ENCODE measurements around the gene SLC25A36. TPM values are rescaled to one million over a fixed set of nuclear protein-coding genes. Genes with fewer than 3 reads are reported as not detected.
"Not testable (repeated sequence)": the region's sequence is repeated elsewhere in the genome, so short reads cannot be mapped to it uniquely, and the experiment has no call there.

The SLC25A36 gene
- total RNA-seq, 5 donors from 2014 or later (not counting 1 experiment from before 2014, with no cell fraction given) = 44.4 to 112 (median 58.6) TPM

DNA sequence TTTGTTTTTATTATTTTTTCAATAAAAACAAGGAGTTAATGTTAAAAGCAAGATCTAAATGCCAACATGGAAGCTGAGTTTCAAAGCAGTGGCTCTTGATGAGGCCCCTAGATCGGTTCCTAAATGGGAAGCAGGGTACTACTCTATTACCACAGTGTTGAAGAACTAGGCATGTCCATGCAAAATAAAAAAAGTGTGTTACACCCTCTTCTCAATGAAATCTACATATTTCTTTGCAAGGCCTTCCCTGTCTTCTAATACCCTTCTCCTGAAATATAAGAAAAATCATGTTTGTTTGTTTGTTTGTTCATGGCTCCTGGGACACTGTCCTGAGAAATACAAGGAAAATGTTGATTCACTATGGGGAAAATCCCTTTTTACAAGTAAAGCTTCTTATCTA lies 12.2 kb upstream of the SLC25A36 start:
- no CpG with 5 or more reads among the region's 1 CpG for WGBS (ENCODE audit: insufficient coverage)
- Mint-ChIP-seq H3K27ac (no peak overlapping the region), H3K4me3 (no peak overlapping the region), H3K4me1 (peaks cover 0 to 4% (median 0%) of the 10 kb centered on the region in 3 donors), H3K9me3 (no peaks in the 10 kb centered on the region), H3K36me3 (no peaks in the 10 kb centered on the region), H3K27me3 (peaks cover 16 to 36% of the 10 kb centered on the region in 2 donors)
- Histone ChIP-seq H3K27ac (ENCODE audit: low read length) (no peak overlapping the region), H3K4me1 (ENCODE audit: control insufficient read depth in 1 of 2, extremely low read depth in 1 of 2, insufficient read depth in 2 of 2, low read length in 2 of 2) (no peaks in the 10 kb centered on the region), H3K9me3 (no peaks in the 10 kb centered on the region), H3K27me3 (replicated peaks in 1 of 2; ENCODE audit: control insufficient read depth in 2 of 2, extremely low read depth in 1 of 2, insufficient read depth in 2 of 2, low read length in 1 of 2) (peaks cover 0 to 17% of the 10 kb centered on the region in 2 experiments), H3K36me3 (ENCODE audit: control insufficient read depth in 2 of 2, extremely low read depth in 1 of 2, insufficient read depth in 1 of 2, low read length in 1 of 2) (no peaks in the 10 kb centered on the region), H3K4me3 (ENCODE audit: control insufficient read depth in 1 of 2, extremely low read depth in 1 of 2, low read length in 1 of 2) (no peak overlapping the region)
- ChIA-PET CTCF (no interaction called here), POLR2A (interaction anchor here (0.5 to 0.6 kb wide), 3 partner anchors 13 to 984 kb away, joined by 3 to 4 read pairs (median 3); no protein-coding TSS in a partner anchor)
- no peak for DNase-seq
- no peak for ATAC-seq (replicated peaks in 1 of 4)

DNA sequence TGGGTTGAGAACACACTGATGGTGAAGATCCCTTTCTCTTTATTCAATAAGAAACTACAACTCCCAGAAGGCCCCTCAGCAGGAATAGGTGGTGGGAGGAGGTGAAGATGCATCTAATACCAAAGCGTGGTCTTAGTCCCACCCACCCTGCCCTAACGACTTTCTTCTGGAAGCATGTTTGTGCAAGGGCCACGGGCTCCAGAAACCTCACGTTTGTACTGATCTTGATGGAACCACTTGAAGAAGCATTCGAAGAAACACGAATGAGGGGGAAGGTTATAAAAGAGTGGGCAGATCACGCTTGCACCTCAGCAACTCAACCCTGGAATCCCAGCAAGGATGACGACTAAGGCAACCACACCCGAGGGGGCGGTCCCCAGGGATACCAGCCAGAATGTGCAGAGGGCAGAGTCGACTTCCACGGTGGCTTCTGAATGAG lies 10.6 kb upstream of the SLC25A36 start:
- H3K27ac ChIP-seq (ENCODE audit: low read length) = no peak overlapping the region
- H3K36me3 ChIP-seq (ENCODE audit: control insufficient read depth in 2 of 2, extremely low read depth in 1 of 2, insufficient read depth in 1 of 2, low read length in 1 of 2) = no peaks in the 10 kb centered on the region
- WGBS (ENCODE audit: insufficient coverage) = 38% methylated on average over 7 of the region's 12 CpGs
- no peaks in the 10 kb centered on the region for H3K4me1 ChIP-seq (ENCODE audit: control insufficient read depth in 1 of 2, extremely low read depth in 1 of 2, insufficient read depth in 2 of 2, low read length in 2 of 2)
- ATAC-seq (replicated peaks in 1 of 4) (no peak), DNase-seq (no peak)
- peaks cover 0 to 17% of the 10 kb centered on the region in 2 experiments for H3K27me3 ChIP-seq (replicated peaks in 1 of 2; ENCODE audit: control insufficient read depth in 2 of 2, extremely low read depth in 1 of 2, insufficient read depth in 2 of 2, low read length in 1 of 2)
- Mint-ChIP-seq H3K4me1 (peaks cover 0 to 4% (median 0%) of the 10 kb centered on the region in 3 donors), H3K4me3 (no peak overlapping the region), H3K9me3 (peaks cover 0 to 2% (median 2%) of the 10 kb centered on the region in 3 donors), H3K27ac (no peak overlapping the region), H3K36me3 (peaks cover 2% of the 10 kb centered on the region), H3K27me3 (peaks cover 16 to 38% of the 10 kb centered on the region in 2 donors)
- no peaks in the 10 kb centered on the region for H3K9me3 ChIP-seq
- H3K4me3 ChIP-seq (ENCODE audit: control insufficient read depth in 1 of 2, extremely low read depth in 1 of 2, low read length in 1 of 2) = no peak overlapping the region
- CTCF ChIA-PET = no interaction called here
- POLR2A ChIA-PET = no interaction called here

DNA sequence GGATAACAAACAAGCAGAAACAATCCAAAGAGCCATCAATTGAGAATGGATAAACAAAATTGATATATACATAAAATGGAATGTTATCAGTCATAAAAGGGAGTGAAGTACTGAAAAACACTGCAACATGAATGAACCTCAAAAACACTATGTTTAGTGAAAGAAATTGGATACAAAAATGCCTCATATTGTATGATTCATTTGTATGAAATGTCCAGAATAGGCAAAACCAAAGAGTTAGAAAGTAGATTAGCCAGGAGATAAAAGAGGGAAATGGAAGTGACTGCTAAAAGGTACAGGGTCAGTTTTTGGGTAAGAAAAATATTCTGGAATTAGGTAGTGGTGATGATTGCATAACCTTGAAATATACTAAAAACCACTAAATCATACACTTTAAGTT lies 9.8 kb upstream of the SLC25A36 start:
- H3K36me3 ChIP-seq (ENCODE audit: control insufficient read depth in 2 of 2, extremely low read depth in 1 of 2, insufficient read depth in 1 of 2, low read length in 1 of 2) = no peaks in the 10 kb centered on the region
- CTCF ChIA-PET = interaction anchor here in 1 of 2 donors (0.7 kb wide), 1 partner anchor 300 kb away, joined by 3 read pairs; the partner anchor contains the start of gene PXYLP1
- H3K9me3 ChIP-seq = no peaks in the 10 kb centered on the region
- no peak for DNase-seq
- H3K27me3 ChIP-seq (replicated peaks in 1 of 2; ENCODE audit: control insufficient read depth in 2 of 2, extremely low read depth in 1 of 2, insufficient read depth in 2 of 2, low read length in 1 of 2) = peaks cover 0 to 17% of the 10 kb centered on the region in 2 experiments
- H3K4me3 ChIP-seq (ENCODE audit: control insufficient read depth in 1 of 2, extremely low read depth in 1 of 2, low read length in 1 of 2) = no peak overlapping the region
- no peak overlapping the region for H3K27ac ChIP-seq (ENCODE audit: low read length)
- peaks cover 4% of the 10 kb centered on the region for H3K36me3 Mint-ChIP-seq
- H3K27me3 Mint-ChIP-seq = peaks cover 16 to 40% of the 10 kb centered on the region in 2 donors
- H3K27ac Mint-ChIP-seq = no peak overlapping the region
- H3K9me3 Mint-ChIP-seq = peaks cover 0 to 5% (median 4%) of the 10 kb centered on the region in 3 donors
- H3K4me1 ChIP-seq (ENCODE audit: control insufficient read depth in 1 of 2, extremely low read depth in 1 of 2, insufficient read depth in 2 of 2, low read length in 2 of 2) = no peaks in the 10 kb centered on the region
- POLR2A ChIA-PET = no interaction called here
- H3K4me3 Mint-ChIP-seq = no peak overlapping the region
- peaks cover 0 to 4% (median 0%) of the 10 kb centered on the region in 3 donors for H3K4me1 Mint-ChIP-seq
- no peak for ATAC-seq (replicated peaks in 1 of 4)

DNA sequence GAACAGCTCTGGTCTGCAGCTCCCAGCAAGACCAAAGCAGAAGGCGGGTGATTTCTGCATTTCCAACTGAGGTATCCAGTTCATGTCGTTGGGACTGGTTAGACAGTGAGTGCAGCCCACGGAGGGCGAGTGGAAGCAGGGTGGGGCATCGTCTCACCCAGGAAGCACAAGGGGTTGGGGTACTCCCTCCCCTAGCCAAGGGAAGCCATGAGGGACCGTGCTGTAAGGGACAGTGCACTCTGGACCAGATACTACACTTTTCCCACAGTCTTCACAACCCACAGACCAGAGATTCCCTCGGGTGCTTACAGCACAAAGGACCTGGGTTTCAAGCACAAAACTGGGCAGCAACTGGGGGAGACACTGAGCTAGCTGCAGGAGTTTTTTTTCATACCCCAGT lies 8.5 kb upstream of the SLC25A36 start:
- H3K36me3 Mint-ChIP-seq = peaks cover 4% of the 10 kb centered on the region
- POLR2A ChIA-PET = no interaction called here

DNA sequence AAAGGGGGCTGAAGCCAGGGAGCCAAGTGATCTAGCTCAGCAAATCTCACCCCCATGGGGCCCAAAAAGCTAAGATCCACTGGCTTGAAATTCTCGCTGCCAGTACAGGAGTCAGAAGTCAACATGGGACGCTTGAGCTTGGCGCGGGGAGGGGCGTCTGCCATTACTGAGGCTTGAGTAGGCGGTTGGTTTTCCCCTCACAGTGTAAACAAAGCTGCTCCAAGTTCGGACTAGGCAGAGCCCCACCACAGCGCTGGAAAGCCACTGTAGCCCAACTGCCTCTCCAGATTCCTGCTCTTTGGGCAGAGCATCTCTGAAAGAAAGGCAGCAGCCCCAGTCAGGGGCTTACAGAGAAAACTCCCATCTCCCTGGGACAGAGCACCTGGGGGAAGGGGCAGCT lies 8.1 kb upstream of the SLC25A36 start:
- no peak overlapping the region for H3K27ac ChIP-seq (ENCODE audit: low read length)
- Mint-ChIP-seq H3K4me3 (no peak overlapping the region), H3K27me3 (peaks cover 15 to 39% of the 10 kb centered on the region in 2 donors), H3K9me3 (peaks cover 0 to 5% (median 4%) of the 10 kb centered on the region in 3 donors), H3K4me1 (peaks cover 0 to 4% (median 0%) of the 10 kb centered on the region in 3 donors), H3K27ac (no peak overlapping the region), H3K36me3 (peaks cover 4% of the 10 kb centered on the region)
- ChIA-PET POLR2A (no interaction called here), CTCF (no interaction called here)
- no peak overlapping the region for H3K4me3 ChIP-seq (ENCODE audit: control insufficient read depth in 1 of 2, extremely low read depth in 1 of 2, low read length in 1 of 2)
- no peak for ATAC-seq (replicated peaks in 1 of 4)
- H3K9me3 ChIP-seq = no peaks in the 10 kb centered on the region
- H3K27me3 ChIP-seq (replicated peaks in 1 of 2; ENCODE audit: control insufficient read depth in 2 of 2, extremely low read depth in 1 of 2, insufficient read depth in 2 of 2, low read length in 1 of 2) = peaks cover 0 to 14% of the 10 kb centered on the region in 2 experiments
- no peaks in the 10 kb centered on the region for H3K36me3 ChIP-seq (ENCODE audit: control insufficient read depth in 2 of 2, extremely low read depth in 1 of 2, insufficient read depth in 1 of 2, low read length in 1 of 2)
- 96% methylated on average over 8 of the region's 8 CpGs for WGBS (ENCODE audit: insufficient coverage)
- no peaks in the 10 kb centered on the region for H3K4me1 ChIP-seq (ENCODE audit: control insufficient read depth in 1 of 2, extremely low read depth in 1 of 2, insufficient read depth in 2 of 2, low read length in 2 of 2)
- no peak for DNase-seq

More for the DNA sequence above, 8.5 kb upstream of the SLC25A36 start:
- CTCF ChIA-PET = interaction anchor here in 1 of 2 donors (1.0 kb wide), 1 partner anchor 17 kb away, joined by 3 read pairs; no protein-coding TSS in a partner anchor
- no peak for ATAC-seq (replicated peaks in 1 of 4)
- Mint-ChIP-seq H3K27ac (no peak overlapping the region), H3K9me3 (peaks cover 0 to 5% (median 4%) of the 10 kb centered on the region in 3 donors), H3K4me1 (peaks cover 0 to 4% (median 0%) of the 10 kb centered on the region in 3 donors), H3K4me3 (no peak overlapping the region), H3K27me3 (peaks cover 16 to 40% of the 10 kb centered on the region in 2 donors)
- Histone ChIP-seq H3K4me1 (ENCODE audit: control insufficient read depth in 1 of 2, extremely low read depth in 1 of 2, insufficient read depth in 2 of 2, low read length in 2 of 2) (no peaks in the 10 kb centered on the region), H3K9me3 (no peaks in the 10 kb centered on the region), H3K36me3 (ENCODE audit: control insufficient read depth in 2 of 2, extremely low read depth in 1 of 2, insufficient read depth in 1 of 2, low read length in 1 of 2) (no peaks in the 10 kb centered on the region), H3K27me3 (replicated peaks in 1 of 2; ENCODE audit: control insufficient read depth in 2 of 2, extremely low read depth in 1 of 2, insufficient read depth in 2 of 2, low read length in 1 of 2) (peaks cover 0 to 14% of the 10 kb centered on the region in 2 experiments), H3K27ac (ENCODE audit: low read length) (no peak overlapping the region), H3K4me3 (ENCODE audit: control insufficient read depth in 1 of 2, extremely low read depth in 1 of 2, low read length in 1 of 2) (no peak overlapping the region)
- 90% methylated on average over 2 of the region's 7 CpGs for WGBS (ENCODE audit: insufficient coverage)
- no peak for DNase-seq

DNA sequence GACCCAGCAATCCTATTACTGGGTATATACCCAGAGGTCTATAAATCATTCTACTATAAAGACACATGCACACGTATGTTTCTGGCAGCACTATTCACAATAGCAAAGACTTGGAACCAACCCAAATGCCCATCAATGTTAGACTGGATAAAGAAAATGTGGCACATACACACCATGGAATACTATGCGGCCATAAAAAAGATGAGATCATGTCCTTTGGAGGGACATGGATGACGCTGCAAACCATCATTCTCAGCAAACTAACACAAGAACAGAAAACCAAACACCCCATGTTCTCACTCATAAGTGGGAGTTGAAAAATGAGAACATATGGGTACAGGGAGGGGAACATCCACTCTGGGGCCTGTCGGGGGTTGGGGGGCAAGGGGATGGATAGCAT lies 2.3 kb upstream of the SLC25A36 start:
- H3K36me3 ChIP-seq (ENCODE audit: control insufficient read depth in 2 of 2, extremely low read depth in 1 of 2, insufficient read depth in 1 of 2, low read length in 1 of 2); H3K36me3 Mint-ChIP-seq; H3K27ac Mint-ChIP-seq; H3K9me3 Mint-ChIP-seq; H3K27me3 ChIP-seq (replicated peaks in 1 of 2; ENCODE audit: control insufficient read depth in 2 of 2, extremely low read depth in 1 of 2, insufficient read depth in 2 of 2, low read length in 1 of 2); DNase-seq; ATAC-seq (replicated peaks in 1 of 4); H3K27ac ChIP-seq (ENCODE audit: low read length); H3K27me3 Mint-ChIP-seq; H3K4me3 Mint-ChIP-seq; H3K4me3 ChIP-seq (ENCODE audit: control insufficient read depth in 1 of 2, extremely low read depth in 1 of 2, low read length in 1 of 2); POLR2A ChIA-PET; H3K9me3 ChIP-seq; CTCF ChIA-PET: not testable (repeated sequence)
- WGBS (ENCODE audit: insufficient coverage) = 100% methylated on average over 1 of the region's 4 CpGs
- peaks cover 27 to 35% (median 28%) of the 10 kb centered on the region in 3 donors for H3K4me1 Mint-ChIP-seq
- H3K4me1 ChIP-seq (ENCODE audit: control insufficient read depth in 1 of 2, extremely low read depth in 1 of 2, insufficient read depth in 2 of 2, low read length in 2 of 2) = peaks cover 6 to 12% of the 10 kb centered on the region in 2 experiments
